T-helper 2 cell treated with Interferon-gamma antibody and Interleukin-4, amounts not matched to agents 5 μg/mL and 100 μg/mL, for 36 hours (primary cell): ENCODE data around the gene CD300H.

Experiments used
- DNase-seq: peaks from one replicate; pipeline ENCODE4 v3.0.0; 2021; ENCODE audit warnings: low spot score
- H3K27ac Mint-ChIP-seq: one replicate; pipeline ENCODE4 v1.8.0; 2021; ENCODE audit warnings: mild to moderate bottlenecking, mixed read lengths
- H3K27me3 Mint-ChIP-seq: one replicate; pipeline ENCODE4 v1.8.0; 2021; ENCODE audit warnings: low read depth, mixed read lengths
- H3K36me3 Mint-ChIP-seq: one replicate; pipeline ENCODE4 v1.8.0; 2021; ENCODE audit warnings: low read depth, mixed read lengths
- H3K4me1 Mint-ChIP-seq: one replicate; pipeline ENCODE4 v1.8.0; 2021; ENCODE audit warnings: low read depth, mixed read lengths
- H3K4me3 Mint-ChIP-seq: one replicate; pipeline ENCODE4 v1.8.0; 2022; ENCODE audit warnings: mild to moderate bottlenecking, moderate library complexity, mixed read lengths
- H3K9me3 Mint-ChIP-seq: one replicate; pipeline ENCODE4 v1.8.0; 2021; ENCODE audit warnings: mixed read lengths

Gene CD300H

DNA sequence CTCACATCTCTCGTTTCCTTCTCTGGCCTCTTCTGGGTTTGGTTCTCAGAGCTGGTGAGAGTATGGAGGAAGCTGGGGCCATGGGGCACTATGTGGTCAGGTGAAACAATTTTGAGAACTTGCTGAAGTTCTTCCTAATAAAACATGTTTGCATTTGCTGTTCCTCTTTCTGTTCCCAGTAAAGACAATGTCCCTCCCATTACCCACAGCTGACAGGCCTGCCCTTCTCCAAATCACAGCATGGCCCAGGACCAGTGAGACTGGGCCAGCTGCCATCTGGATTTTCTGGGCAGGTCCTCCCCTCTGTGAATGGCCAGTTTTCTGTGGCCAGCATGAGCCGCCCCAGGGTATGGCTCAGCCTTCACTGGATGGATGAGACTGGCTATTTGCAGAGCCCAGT, at the start of gene CD300H:
CD300H (minus strand) TSS at position 113 of the 400 bp plus-strand sequence.
- Mint-ChIP-seq H3K27me3 (peaks cover 22% of the 10 kb centered on the region), H3K4me1 (peaks cover 9% of the 10 kb centered on the region), H3K9me3 (no peaks in the 10 kb centered on the region), H3K36me3 (no peaks in the 10 kb centered on the region), H3K4me3 (no peak within 1 kb of the TSS), H3K27ac (no peak within 1 kb of the TSS)
- no peak for DNase-seq

DNA sequence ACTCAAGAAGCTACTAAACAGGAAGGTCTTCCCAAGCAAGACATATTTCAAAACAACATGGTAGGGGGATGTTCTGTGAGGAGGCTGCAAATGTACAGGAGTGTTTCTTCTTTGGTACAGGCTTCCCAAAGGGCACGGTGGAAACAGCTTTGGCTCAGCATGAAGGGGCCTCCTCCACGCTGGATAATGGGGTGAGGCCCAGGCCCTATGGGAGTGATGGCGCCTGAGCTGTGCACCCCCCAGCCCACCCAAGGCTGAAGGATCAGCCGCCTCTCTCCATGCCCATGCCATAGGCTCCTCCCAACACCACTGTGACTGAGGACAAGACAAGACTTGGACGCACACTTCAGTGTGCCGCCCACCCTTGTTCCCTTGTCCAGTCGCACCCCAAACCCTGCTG, 49.4 kb upstream of the CD300H start:
- Mint-ChIP-seq H3K4me1 (peaks cover 3% of the 10 kb centered on the region), H3K36me3 (no peaks in the 10 kb centered on the region), H3K27ac (no peak overlapping the region), H3K4me3 (no peak overlapping the region), H3K27me3 (peaks cover 45% of the 10 kb centered on the region), H3K9me3 (no peaks in the 10 kb centered on the region)
- DNase-seq: no peak

DNA sequence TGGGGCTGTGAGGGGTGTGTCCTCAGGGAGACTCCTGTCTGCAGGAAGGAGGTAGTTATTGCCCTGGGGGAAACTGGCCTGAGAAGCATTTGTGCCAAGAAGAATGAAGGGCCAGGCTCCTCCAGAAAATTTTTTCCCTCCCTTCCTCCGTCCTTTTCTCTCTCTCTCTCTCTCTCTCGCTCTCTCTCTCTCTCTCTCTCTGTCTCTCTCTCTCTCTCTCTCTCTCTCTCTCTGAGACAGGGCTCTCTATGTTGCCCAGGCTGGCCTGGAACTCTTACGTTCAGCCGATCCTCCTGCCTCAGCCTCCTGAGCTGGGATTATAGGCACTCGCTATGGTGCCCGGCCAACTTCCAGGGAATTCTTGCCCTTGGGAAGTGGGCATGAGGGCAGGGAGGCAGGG, 44.7 kb upstream of the CD300H start:
- no peak overlapping the region for H3K4me3 Mint-ChIP-seq

DNA sequence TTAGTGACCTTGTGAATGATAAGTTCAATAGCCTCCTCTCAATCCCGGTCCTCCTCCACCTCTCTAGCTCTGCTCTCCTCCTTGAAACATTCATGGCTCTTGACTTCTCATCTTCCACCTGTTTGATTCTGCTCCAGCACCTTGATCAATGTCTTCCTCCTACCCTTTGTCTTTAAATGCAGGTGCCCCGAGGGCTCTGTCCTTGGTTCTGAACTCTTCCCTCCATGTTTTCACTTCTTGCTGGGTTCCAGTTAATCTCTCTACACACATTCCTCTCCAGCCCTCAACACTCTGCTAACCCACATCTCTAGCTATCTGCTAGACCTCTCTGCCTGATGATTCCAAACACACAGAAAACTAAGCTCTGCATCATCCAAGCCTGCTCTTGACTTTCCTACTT, 42.8 kb upstream of the CD300H start:
- Mint-ChIP-seq H3K4me3 (no peak overlapping the region), H3K9me3 (no peaks in the 10 kb centered on the region), H3K36me3 (no peaks in the 10 kb centered on the region), H3K27me3 (peaks cover 14% of the 10 kb centered on the region), H3K4me1 (peaks cover 3% of the 10 kb centered on the region), H3K27ac (no peak overlapping the region)
- DNase-seq: no peak

More for the DNA sequence above, 44.7 kb upstream of the CD300H start:
- DNase-seq: no peak
- Mint-ChIP-seq H3K36me3 (no peaks in the 10 kb centered on the region), H3K4me1 (peaks cover 3% of the 10 kb centered on the region), H3K9me3 (no peaks in the 10 kb centered on the region), H3K27ac (no peak overlapping the region), H3K27me3 (peaks cover 23% of the 10 kb centered on the region)

DNA sequence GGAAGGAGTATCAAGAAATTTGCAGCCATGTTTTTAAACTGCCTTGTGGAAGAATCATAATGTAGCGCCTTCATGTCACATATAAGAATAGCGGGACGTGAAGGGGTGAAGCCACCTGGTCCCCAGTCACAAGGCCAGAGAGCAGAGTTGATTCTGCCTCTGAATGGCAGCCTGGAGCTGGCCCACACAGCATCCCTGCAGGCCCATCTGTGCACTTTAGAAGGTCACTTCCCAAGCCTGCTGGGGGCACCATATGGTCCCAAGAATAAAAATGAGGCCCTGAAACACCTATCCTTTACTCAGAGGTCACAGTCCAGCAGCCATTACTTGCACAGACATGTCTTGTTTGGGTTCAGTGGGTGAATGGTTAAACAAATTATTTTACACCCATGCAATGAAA, 41.2 kb upstream of the CD300H start:
- H3K36me3 Mint-ChIP-seq: no peaks in the 10 kb centered on the region
- peaks cover 3% of the 10 kb centered on the region for H3K4me1 Mint-ChIP-seq
- no peak for DNase-seq
- H3K27ac Mint-ChIP-seq: no peak overlapping the region
- peaks cover 9% of the 10 kb centered on the region for H3K27me3 Mint-ChIP-seq
- H3K4me3 Mint-ChIP-seq: no peak overlapping the region
- H3K9me3 Mint-ChIP-seq: no peaks in the 10 kb centered on the region

DNA sequence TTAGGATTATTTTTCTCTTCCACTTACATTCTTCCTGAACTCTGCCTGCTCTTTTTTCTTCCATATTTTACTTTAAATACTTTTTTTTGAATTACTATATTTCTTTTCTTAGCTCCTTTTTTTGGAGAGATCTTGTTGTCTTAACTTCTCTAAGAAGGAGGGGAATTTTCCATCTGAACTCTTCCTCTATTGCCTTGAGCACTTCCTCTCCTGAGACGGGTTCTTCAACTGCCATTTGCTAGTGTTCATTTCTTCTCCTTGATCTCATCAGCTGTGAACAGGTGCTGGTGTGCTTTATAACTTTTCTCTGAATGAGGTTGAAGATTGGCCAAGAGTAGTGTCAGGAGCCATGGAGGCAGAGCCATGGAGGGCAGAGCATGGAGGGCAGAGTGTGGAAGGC, 39.9 kb upstream of the CD300H start:
- Mint-ChIP-seq H3K27ac (no peak overlapping the region), H3K27me3 (peaks cover 14% of the 10 kb centered on the region)
- DNase-seq: no peak

DNA sequence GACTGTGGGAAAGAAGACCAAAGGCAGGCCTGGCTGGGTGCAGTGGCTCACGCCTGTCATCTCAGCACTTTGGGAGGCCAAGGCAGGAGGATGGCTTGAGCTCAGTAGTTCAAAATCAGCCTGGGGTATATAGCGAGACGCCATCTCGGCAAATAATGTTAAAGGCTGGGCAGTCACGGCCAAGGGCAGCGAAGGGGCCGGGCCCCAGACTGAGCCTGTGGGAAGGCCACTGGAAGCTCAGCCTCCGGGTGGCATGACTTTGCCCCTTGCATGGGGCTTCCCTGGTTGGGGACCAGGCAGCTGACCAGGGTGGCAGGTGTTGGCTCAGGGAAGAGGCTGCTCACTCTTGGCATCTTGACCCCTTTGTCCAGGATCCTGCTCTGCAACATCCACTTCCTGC, 38.7 kb upstream of the CD300H start:
- no peaks in the 10 kb centered on the region for H3K36me3 Mint-ChIP-seq
- no peak overlapping the region for H3K4me3 Mint-ChIP-seq
- H3K9me3 Mint-ChIP-seq: no peaks in the 10 kb centered on the region
- no peak for DNase-seq
- H3K27me3 Mint-ChIP-seq: peaks cover 15% of the 10 kb centered on the region
- H3K27ac Mint-ChIP-seq: no peak overlapping the region
- H3K4me1 Mint-ChIP-seq: peaks cover 5% of the 10 kb centered on the region

More for the DNA sequence above, 39.9 kb upstream of the CD300H start:
- no peaks in the 10 kb centered on the region for H3K36me3 Mint-ChIP-seq
- H3K9me3 Mint-ChIP-seq: no peaks in the 10 kb centered on the region
- peaks cover 4% of the 10 kb centered on the region for H3K4me1 Mint-ChIP-seq
- H3K4me3 Mint-ChIP-seq: no peak overlapping the region

DNA sequence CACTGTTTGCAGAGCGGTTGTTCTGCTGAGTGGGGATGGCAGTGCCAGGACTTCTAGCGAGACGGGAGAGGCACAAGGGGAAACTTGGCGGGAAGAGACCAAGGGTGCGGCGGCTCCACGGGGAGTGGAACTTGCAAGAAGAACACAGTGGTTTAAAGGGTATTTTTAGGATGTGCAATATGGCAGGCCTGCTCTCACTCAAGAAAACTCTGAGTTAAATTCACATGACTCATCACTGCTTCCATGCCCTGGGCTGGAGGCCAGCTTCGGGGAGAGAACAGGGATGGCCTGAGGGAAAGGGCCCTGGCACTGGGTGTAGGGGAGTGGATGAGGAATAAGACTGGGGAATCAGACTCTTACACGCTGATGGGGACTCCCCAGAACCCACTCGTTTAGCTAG, 38.1 kb upstream of the CD300H start:
- no peak for DNase-seq

DNA sequence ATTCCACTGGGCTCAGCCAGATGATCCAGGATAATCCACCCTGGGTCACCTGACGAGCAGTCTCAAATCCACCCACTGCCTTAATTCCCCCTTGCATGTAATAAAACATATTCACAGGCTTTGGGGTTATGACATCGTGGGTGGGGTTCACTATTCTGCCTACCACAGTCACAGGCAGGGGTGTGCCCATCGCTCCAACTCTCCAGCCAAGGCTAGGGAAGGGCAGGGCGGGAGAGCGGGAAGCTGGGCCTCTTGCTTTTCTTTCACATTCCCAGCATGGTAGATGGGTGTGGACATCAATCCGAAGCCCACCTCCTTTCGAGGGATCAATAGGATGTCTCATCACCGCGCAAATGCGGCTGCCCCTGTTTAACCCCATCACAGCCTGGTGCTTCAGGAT, 37.5 kb upstream of the CD300H start:
- Mint-ChIP-seq H3K4me3 (no peak overlapping the region), H3K27me3 (peaks cover 20% of the 10 kb centered on the region), H3K36me3 (no peaks in the 10 kb centered on the region), H3K9me3 (no peaks in the 10 kb centered on the region), H3K4me1 (peaks cover 5% of the 10 kb centered on the region), H3K27ac (no peak overlapping the region)
- DNase-seq: no peak

More for the DNA sequence above, 38.1 kb upstream of the CD300H start:
- no peaks in the 10 kb centered on the region for H3K9me3 Mint-ChIP-seq
- peaks cover 5% of the 10 kb centered on the region for H3K4me1 Mint-ChIP-seq
- no peak overlapping the region for H3K27ac Mint-ChIP-seq
- H3K36me3 Mint-ChIP-seq: no peaks in the 10 kb centered on the region
- H3K4me3 Mint-ChIP-seq: no peak overlapping the region
- peaks cover 15% of the 10 kb centered on the region for H3K27me3 Mint-ChIP-seq

DNA sequence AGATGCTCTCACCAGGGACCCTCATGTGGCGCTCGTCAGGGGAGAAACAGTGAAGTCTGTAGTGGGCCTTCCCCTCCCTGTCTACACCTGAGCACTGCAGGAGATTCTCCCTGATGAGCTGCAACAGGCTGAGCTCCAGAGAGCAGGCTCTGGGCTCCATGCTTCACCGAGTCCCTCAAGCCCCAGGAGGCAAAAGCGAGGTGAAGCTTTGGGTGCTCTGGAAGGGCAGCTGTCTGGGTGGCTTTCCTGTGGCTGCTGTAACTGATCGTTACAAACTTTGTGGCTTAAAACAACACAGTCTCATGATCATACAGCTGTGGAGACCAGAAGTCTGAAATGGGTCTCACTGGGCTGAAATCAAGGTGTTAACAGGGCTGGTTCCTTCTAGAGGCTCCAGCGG, 36.9 kb upstream of the CD300H start:
- no peaks in the 10 kb centered on the region for H3K9me3 Mint-ChIP-seq
- no peak overlapping the region for H3K4me3 Mint-ChIP-seq

DNA sequence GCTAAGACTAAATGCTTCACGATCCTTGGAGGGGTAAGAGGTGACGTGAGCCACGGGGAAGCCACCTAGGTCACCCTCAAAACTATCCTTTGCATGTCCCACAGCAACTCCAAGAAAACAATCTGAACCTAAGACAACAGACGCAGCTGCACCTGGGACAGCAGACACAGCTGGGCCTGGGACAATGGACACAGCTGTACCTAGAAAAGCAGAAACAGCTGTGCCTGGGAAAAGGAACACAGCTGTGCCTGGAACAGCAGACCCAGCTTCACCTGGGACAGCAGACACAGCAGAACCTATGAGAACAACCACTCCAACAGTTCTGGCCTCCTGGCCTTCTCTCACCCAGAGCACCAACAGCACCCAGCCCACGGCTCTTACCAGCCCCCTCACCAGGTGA, 36.4 kb upstream of the CD300H start:
- no peaks in the 10 kb centered on the region for H3K36me3 Mint-ChIP-seq
- peaks cover 23% of the 10 kb centered on the region for H3K27me3 Mint-ChIP-seq
- H3K9me3 Mint-ChIP-seq: no peaks in the 10 kb centered on the region
- no peak overlapping the region for H3K27ac Mint-ChIP-seq
- peaks cover 7% of the 10 kb centered on the region for H3K4me1 Mint-ChIP-seq
- H3K4me3 Mint-ChIP-seq: no peak overlapping the region
- no peak for DNase-seq

More for the DNA sequence above, 36.9 kb upstream of the CD300H start:
- peaks cover 5% of the 10 kb centered on the region for H3K4me1 Mint-ChIP-seq
- peaks cover 25% of the 10 kb centered on the region for H3K27me3 Mint-ChIP-seq
- DNase-seq: no peak
- H3K36me3 Mint-ChIP-seq: no peaks in the 10 kb centered on the region
- no peak overlapping the region for H3K27ac Mint-ChIP-seq

DNA sequence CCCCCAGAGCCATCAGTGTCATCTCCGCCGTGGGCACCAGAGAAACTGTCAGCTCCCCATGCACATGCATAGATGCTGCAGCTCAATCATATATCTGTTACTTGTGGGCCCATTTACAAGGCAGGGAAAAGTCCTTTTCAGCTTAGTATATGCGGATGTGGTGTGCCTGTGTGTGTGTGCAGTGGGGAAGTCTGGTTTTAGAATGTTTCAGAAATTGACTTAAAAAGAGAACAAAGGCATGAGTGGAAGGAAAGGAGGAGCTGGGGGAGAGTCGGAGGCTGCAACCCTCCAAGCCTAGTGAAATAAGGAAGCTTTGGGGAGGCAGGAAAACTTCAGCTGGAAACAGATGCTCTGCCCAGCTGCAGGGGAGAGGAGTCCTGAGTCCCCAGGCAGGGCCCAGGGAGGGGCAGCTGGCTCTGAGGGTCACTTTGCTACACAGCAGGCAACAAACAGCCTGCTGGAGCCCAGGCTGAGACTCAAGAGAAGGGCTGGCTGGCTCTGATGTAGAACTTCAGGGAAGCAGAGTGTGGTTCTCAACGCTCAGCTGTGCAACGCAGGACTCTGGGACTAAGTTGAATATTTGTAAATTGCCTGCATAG, 35.8 kb upstream of the CD300H start:
- Mint-ChIP-seq H3K4me1 (peaks cover 8% of the 10 kb centered on the region), H3K27me3 (peaks cover 25% of the 10 kb centered on the region), H3K27ac (peak overlapping the region; percentile 42), H3K4me3 (peak overlapping the region; percentile 25), H3K36me3 (no peaks in the 10 kb centered on the region), H3K9me3 (no peaks in the 10 kb centered on the region)
- DNase-seq: no peak

DNA sequence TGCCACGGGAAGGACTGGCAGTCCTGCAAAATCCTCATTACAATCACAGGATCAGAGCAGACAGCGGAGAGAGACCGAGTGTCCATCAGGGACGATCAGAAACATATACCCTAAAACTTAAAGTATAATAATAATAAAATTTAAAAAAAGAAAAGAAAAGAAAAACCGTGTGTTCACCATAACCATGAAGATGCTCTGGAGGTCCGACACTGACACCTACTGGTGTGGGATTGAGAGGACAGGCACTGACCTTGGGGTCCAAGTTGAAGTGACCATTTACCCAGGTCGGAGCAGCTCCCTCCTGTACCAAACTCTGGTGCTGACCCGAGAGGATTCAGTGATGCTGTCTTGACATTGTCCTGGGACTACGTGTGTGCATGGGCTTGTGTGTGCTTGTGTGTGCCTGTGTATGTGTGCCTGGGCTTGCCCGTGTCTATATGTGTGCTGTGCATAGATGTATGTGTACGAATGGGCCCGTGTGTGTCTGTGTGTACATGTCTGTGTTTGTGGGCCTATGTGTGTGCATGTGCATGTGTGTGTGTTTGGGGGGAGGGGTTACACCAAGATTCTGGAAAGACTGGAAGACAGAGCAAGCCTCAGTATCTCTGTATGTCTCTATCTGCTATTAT, 34.7 kb upstream of the CD300H start:
- DNase-seq: no peak
- Mint-ChIP-seq H3K27ac (no peak overlapping the region), H3K4me3 (no peak overlapping the region), H3K27me3 (peaks cover 22% of the 10 kb centered on the region), H3K9me3 (no peaks in the 10 kb centered on the region), H3K36me3 (no peaks in the 10 kb centered on the region), H3K4me1 (peaks cover 8% of the 10 kb centered on the region)

DNA sequence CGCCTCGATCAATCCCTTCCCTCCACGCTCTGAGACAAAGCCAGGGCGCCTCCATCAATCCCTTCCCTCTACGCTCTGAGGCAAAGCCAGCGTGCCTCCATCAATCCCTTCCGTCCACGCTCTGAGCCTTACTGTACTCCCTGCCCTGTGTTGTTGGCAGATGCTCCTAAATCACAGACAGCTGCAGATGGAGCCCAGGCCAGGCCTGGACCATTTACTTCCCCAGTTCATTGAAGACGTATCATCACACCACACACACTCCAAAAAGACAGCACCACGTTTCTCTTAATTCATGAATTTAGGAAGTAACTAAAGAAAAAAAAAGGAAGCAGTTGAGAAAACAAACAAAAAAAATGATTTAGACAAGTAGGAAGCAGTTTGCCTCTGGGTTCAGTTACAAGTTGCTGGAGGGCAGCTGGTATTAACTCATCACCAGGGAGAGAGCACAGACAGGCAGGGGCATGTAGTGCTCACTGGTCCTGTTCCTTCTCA, 32.2 kb upstream of the CD300H start:
- no peak overlapping the region for H3K4me3 Mint-ChIP-seq
- no peaks in the 10 kb centered on the region for H3K9me3 Mint-ChIP-seq
- no peak overlapping the region for H3K27ac Mint-ChIP-seq
- no peaks in the 10 kb centered on the region for H3K36me3 Mint-ChIP-seq
- peaks cover 8% of the 10 kb centered on the region for H3K4me1 Mint-ChIP-seq
- DNase-seq: no peak
- peaks cover 29% of the 10 kb centered on the region for H3K27me3 Mint-ChIP-seq

DNA sequence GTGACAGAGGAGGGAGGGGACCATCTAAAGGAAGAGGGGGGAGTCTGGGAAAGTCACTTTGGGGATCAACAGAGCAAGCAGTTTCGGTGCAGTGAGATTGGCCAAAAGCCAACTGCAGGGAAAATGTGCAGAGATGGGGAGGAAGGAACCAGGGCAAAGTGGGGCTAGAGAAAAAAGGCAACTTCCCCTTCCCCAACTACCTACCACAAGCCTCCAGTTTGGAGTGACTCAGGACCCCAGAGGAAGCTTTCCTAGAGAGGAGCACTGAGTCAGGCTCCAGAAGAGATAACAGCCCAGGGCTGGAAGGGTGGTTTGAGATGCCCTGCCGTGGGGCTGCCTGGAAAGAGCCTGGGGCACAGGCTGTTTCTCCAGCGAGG, 31.7 kb upstream of the CD300H start:
- no peak for DNase-seq
- Mint-ChIP-seq H3K27ac (no peak overlapping the region), H3K9me3 (no peaks in the 10 kb centered on the region), H3K4me3 (no peak overlapping the region), H3K27me3 (peaks cover 29% of the 10 kb centered on the region), H3K36me3 (no peaks in the 10 kb centered on the region), H3K4me1 (peaks cover 8% of the 10 kb centered on the region)
